A673 (cell line): Measurements from ENCODE around the gene HDDC3. TPM values are rescaled to one million over a fixed set of nuclear protein-coding genes. Genes with fewer than 3 reads are reported as not detected.
A peak's percentile ranks its signal among the peaks of the same experiment; 100 is the strongest.

Experiments
- BruUV-seq: library from RNA; stranded (reverse); fragments of 400-500 nt; replicated peaks from 2 replicates; lab custom pipeline; 2021; lab: Mats Ljungman, UMichigan
- CTCF ChIA-PET: fragments of 300-600 bp; sonication (Branson Sonifier 250); formaldehyde crosslinking; loops from one replicate; lab custom pipeline; 2022; ENCODE audit warnings: antibody characterized with exemption; lab: Charles Lee
- POLR2A ChIA-PET: fragments of 300-600 bp; sonication (Branson Sonifier 250); formaldehyde crosslinking; loops from one replicate; lab custom pipeline; 2022; ENCODE audit warnings: antibody characterized with exemption; ENCODE audit not compliant: low non-redundant PET; lab: Charles Lee
- DNase-seq: peaks from one replicate; pipeline ENCODE4 v3.0.0-alpha.2; 2015; ENCODE audit warnings: low spot score
- H3K27ac ChIP-seq: fragments of 200-600 bp; sonication (generic); 2 replicates; pipeline ENCODE4 v1.5.1; 2016; ENCODE audit warnings: mixed run types, low read depth, mild to moderate bottlenecking, mixed read lengths, antibody characterized with exemption, low read length; ENCODE audit not compliant: poor library complexity, severe bottlenecking
- H3K27me3 ChIP-seq: fragments of 200-600 bp; sonication (generic); replicated peaks from 2 replicates; pipeline ENCODE4 v1.6.1; 2017; ENCODE audit warnings: mixed run types, low read depth, mild to moderate bottlenecking, mixed read lengths, antibody characterized with exemption, low read length; ENCODE audit not compliant: insufficient read depth, poor library complexity
- H3K36me3 ChIP-seq: fragments of 200-600 bp; sonication (generic); 2 replicates; pipeline ENCODE4 v1.6.1; 2016; ENCODE audit warnings: mixed run types, mild to moderate bottlenecking, mixed read lengths, antibody characterized with exemption, low read length; ENCODE audit not compliant: insufficient read depth, poor library complexity, severe bottlenecking
- H3K4me1 ChIP-seq: fragments of 200-600 bp; sonication (generic); 2 replicates; pipeline ENCODE4 v1.6.1; 2017; ENCODE audit warnings: mixed run types, mild to moderate bottlenecking, mixed read lengths, antibody characterized with exemption, low read length; ENCODE audit not compliant: insufficient read depth, poor library complexity, severe bottlenecking
- H3K4me3 ChIP-seq: fragments of 200-600 bp; sonication (generic); 2 replicates; pipeline ENCODE4 v1.5.1; 2016; ENCODE audit warnings: low read depth, mixed run types, mild to moderate bottlenecking, mixed read lengths, low read length; ENCODE audit not compliant: poor library complexity, severe bottlenecking
- H3K9me3 ChIP-seq: fragments of 200-600 bp; sonication (generic); 2 replicates; pipeline ENCODE4 v1.6.1; 2016; ENCODE audit warnings: mixed run types, low read depth, mild to moderate bottlenecking, mixed read lengths, antibody characterized with exemption, low read length; ENCODE audit not compliant: poor library complexity, severe bottlenecking
- EZH2 ChIP-seq: fragments of 200-600 bp; sonication (generic); IDR thresholded peaks from 2 replicates; pipeline ENCODE4 v1.6.1; 2017; ENCODE audit warnings: borderline replicate concordance, low read depth, mild to moderate bottlenecking, mixed read lengths, antibody characterized with exemption, low read length; ENCODE audit not compliant: poor library complexity, severe bottlenecking
- intact Hi-C: fragments of 100-400 bp; cut with micrococcal nuclease; formaldehyde crosslinking; loops from one replicate; pipeline ENCODE4 v1.10.0; 2022; ENCODE audit not compliant: unreplicated experiment
- total RNA-seq: library from RNA; stranded (reverse); gene quantifications from 2 replicates; pipeline ENCODE4 v1.2.3, GENCODE V29; 2021
- TF ChIP-seq, protein P1 (sequence below): fragments of 300-800, 200-600 bp; sonication (generic); conservative IDR thresholded peaks from 2 replicates; pipeline ENCODE4 v1.5.1; 2017; ENCODE audit warnings: low read depth, mild to moderate bottlenecking, antibody characterized with exemption, low read length, moderate library complexity, mixed read lengths

The HDDC3 gene
- total RNA-seq, 1 experiment from 2014 or later, result 23.9 TPM

- no peaks in the 10 kb centered on the region for H3K27me3 ChIP-seq
- POLR2A ChIA-PET, result no interaction called here
- H3K27ac ChIP-seq, result no peak overlapping the region
- TF ChIP-seq, protein P1, sequence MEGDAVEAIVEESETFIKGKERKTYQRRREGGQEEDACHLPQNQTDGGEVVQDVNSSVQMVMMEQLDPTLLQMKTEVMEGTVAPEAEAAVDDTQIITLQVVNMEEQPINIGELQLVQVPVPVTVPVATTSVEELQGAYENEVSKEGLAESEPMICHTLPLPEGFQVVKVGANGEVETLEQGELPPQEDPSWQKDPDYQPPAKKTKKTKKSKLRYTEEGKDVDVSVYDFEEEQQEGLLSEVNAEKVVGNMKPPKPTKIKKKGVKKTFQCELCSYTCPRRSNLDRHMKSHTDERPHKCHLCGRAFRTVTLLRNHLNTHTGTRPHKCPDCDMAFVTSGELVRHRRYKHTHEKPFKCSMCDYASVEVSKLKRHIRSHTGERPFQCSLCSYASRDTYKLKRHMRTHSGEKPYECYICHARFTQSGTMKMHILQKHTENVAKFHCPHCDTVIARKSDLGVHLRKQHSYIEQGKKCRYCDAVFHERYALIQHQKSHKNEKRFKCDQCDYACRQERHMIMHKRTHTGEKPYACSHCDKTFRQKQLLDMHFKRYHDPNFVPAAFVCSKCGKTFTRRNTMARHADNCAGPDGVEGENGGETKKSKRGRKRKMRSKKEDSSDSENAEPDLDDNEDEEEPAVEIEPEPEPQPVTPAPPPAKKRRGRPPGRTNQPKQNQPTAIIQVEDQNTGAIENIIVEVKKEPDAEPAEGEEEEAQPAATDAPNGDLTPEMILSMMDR, result no peak
- TF ChIP-seq EZH2, result no peak
- no TSS peak for BruUV-seq
- CTCF ChIA-PET, result no interaction called here
- no peaks in the 10 kb centered on the region for H3K9me3 ChIP-seq
- H3K4me1 ChIP-seq, result peaks cover 7% of the 10 kb centered on the region
- DNase-seq, result no peak
- H3K36me3 ChIP-seq, result peaks cover 58% of the 10 kb centered on the region
- no peak overlapping the region for H3K4me3 ChIP-seq
- intact Hi-C loops, result no loop called here
Observed at GRCh38 chr15:90941038-90941437, 8.7 kb upstream of the HDDC3 start.

- Histone ChIP-seq H3K27ac (no peak overlapping the region), H3K4me3 (no peak overlapping the region), H3K4me1 (peaks cover 11% of the 10 kb centered on the region), H3K9me3 (no peaks in the 10 kb centered on the region), H3K27me3 (no peaks in the 10 kb centered on the region), H3K36me3 (peaks cover 54% of the 10 kb centered on the region)
- TF ChIP-seq, protein P1, result no peak
- TF ChIP-seq EZH2, result no peak
- no peak for DNase-seq
- CTCF ChIA-PET, result no interaction called here
- POLR2A ChIA-PET, result interaction anchor here (0.6 kb wide), 1 partner anchor 15 kb away, joined by 3 read pairs; the partner anchor contains the start of gene RCCD1
- intact Hi-C loops, result loop anchor here (10.0 kb wide), 1 partner anchor 795 kb away; no protein-coding TSS in a partner anchor
- no TSS peak for BruUV-seq
Observed at GRCh38 chr15:90939756-90940155, 7.4 kb upstream of the HDDC3 start.

DNA sequence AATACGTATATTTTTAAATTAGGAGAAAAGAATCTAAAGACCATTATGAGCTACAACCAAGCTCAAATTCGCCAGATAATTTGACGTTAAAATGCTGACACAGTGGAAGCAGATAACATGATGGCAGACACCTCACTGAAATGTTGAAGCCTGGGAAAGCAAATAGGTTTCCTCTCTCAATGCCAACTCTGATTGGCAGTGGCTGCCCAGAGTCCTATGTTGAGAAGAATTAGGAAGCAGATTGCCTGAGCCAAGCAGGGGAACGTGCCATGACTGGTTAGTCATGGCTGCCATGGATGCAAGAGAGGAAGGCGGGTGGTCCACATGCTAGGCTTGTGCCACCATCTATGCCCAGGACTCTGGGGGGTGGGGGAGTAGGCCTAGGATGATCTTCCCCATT, 5.9 kb upstream of the HDDC3 start:
- TF ChIP-seq, protein P1, result no peak
- no peak for TF ChIP-seq EZH2
- Histone ChIP-seq H3K27ac (no peak overlapping the region), H3K9me3 (no peaks in the 10 kb centered on the region), H3K27me3 (no peaks in the 10 kb centered on the region), H3K4me1 (peaks cover 16% of the 10 kb centered on the region), H3K4me3 (no peak overlapping the region), H3K36me3 (peaks cover 39% of the 10 kb centered on the region)
- intact Hi-C loops, result loop anchor here (10.0 kb wide), 1 partner anchor 793 kb away; no protein-coding TSS in a partner anchor
- ChIA-PET CTCF (no interaction called here), POLR2A (no interaction called here)
- DNase-seq, result no peak
- TSS peak; percentile 6 for BruUV-seq
